HEK293T (cell line): ENCODE results near the gene KDM2A.
"Not testable (repeated sequence)": the region's sequence is repeated elsewhere in the genome, so short reads cannot be mapped to it uniquely, and the experiment has no call there.

Source experiments
- CTCF ChIA-PET: fragments of 350-600 bp; formaldehyde crosslinking; extraction: SDS; loops from one replicate; lab custom pipeline; 2021; ENCODE audit warnings: antibody characterized with exemption, inconsistent platforms; lab: Yijun Ruan, JAX
- POLR2A ChIA-PET: fragments of 350-600 bp; formaldehyde crosslinking; extraction: SDS; loops from one replicate; lab custom pipeline; 2020; ENCODE audit warnings: antibody characterized with exemption, inconsistent platforms; lab: Yijun Ruan, JAX
- DNase-seq: peaks from one replicate; pipeline ENCODE4 v3.0.0; 2012; ENCODE audit warnings: mixed read lengths; ENCODE audit errors: extremely low spot score
- ARNT ChIP-seq: fragments of 450-650 bp; IDR thresholded peaks from 2 replicates; pipeline ENCODE4 v1.6.1; 2017; ENCODE audit warnings: mild to moderate bottlenecking
- BHLHE40 ChIP-seq: fragments of 450-650 bp; IDR thresholded peaks from 2 replicates; pipeline ENCODE4 v1.6.1; 2016; ENCODE audit warnings: mild to moderate bottlenecking, moderate library complexity, borderline replicate concordance
- CTBP1 ChIP-seq: fragments of 450-650 bp; IDR thresholded peaks from 2 replicates; pipeline ENCODE4 v1.6.1; 2016; ENCODE audit warnings: borderline replicate concordance
- ELF4 ChIP-seq: fragments of 450-650 bp; IDR thresholded peaks from 2 replicates; pipeline ENCODE4 v1.6.1; 2017; ENCODE audit warnings: antibody characterized with exemption
- FOXA1 ChIP-seq: fragments of 450-650 bp; IDR thresholded peaks from 2 replicates; pipeline ENCODE4 v1.6.1; 2016; ENCODE audit warnings: mild to moderate bottlenecking
- FOXK2 ChIP-seq: fragments of 450-650 bp; IDR thresholded peaks from 2 replicates; pipeline ENCODE4 v1.6.1; 2016; ENCODE audit warnings: mild to moderate bottlenecking
- FOXM1 ChIP-seq: fragments of 450-650 bp; IDR thresholded peaks from 2 replicates; pipeline ENCODE4 v1.6.1; 2017; ENCODE audit warnings: mild to moderate bottlenecking, borderline replicate concordance
- HDGF ChIP-seq: fragments of 450-650 bp; IDR thresholded peaks from 2 replicates; pipeline ENCODE4 v1.6.1; 2017; ENCODE audit warnings: antibody characterized with exemption, borderline replicate concordance
- L3MBTL2 ChIP-seq: fragments of 450-650 bp; conservative IDR thresholded peaks from 2 replicates; pipeline ENCODE4 v1.6.1; 2016; ENCODE audit warnings: mild to moderate bottlenecking
- LEF1 ChIP-seq: fragments of 450-650 bp; IDR thresholded peaks from 2 replicates; pipeline ENCODE4 v1.6.1; 2017; ENCODE audit warnings: mild to moderate bottlenecking, borderline replicate concordance
- NFRKB ChIP-seq: fragments of 450-650 bp; IDR thresholded peaks from 2 replicates; pipeline ENCODE4 v1.6.1; 2016; ENCODE audit warnings: mild to moderate bottlenecking, moderate library complexity
- SP1 ChIP-seq: fragments of 450-650 bp; IDR thresholded peaks from 2 replicates; pipeline ENCODE4 v1.6.1; 2017
- SUZ12 ChIP-seq: fragments of 450-650 bp; IDR thresholded peaks from 2 replicates; pipeline ENCODE4 v1.6.1; 2016; ENCODE audit warnings: mild to moderate bottlenecking
- TARDBP ChIP-seq: fragments of 450-650 bp; IDR thresholded peaks from 2 replicates; pipeline ENCODE4 v1.6.1; 2016
- ZNF384 ChIP-seq: fragments of 450-650 bp; IDR thresholded peaks from 2 replicates; pipeline ENCODE4 v1.6.1; 2016
- TF ChIP-seq, protein P1 (sequence below): fragments of 450-650 bp; IDR thresholded peaks from 2 replicates; pipeline ENCODE4 v1.6.1; 2016

KDM2A gene

DNA sequence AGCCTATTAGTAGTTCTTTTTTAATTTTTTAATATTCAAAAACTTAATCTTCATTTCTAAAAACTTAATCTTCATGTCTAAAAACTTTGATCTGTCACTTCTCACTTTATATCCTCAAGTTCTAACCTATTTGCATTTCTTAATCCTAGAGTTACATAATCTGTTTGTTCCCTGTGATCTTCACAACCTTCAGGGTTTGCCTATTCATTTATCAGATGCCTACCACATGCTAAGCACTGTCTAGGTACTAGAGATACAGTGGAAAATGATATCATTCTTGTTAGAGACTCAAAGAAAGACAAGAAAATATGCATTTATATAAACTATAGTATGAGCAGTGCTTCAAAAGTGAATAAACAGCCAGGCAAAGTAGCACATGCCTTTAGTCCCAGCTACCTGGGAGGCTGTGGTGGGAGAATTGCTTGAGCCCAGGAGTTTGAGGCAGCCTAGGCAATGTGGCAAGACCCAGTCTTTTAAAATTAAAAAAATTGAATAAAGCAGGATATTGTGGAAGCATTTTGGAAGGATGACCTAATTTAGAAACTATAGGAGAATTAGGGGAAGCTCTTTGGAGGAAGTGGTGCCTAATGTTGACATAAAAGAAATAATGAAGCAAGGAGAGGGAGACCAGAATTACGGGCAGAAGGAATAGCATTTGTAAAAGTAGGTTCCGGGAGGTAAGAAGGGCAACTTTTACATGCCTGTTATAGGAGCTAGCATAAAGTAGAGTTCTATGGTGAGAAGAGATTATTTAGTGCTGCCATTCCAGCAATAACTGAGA is 92.8 kb downstream of the KDM2A start:
- ChIA-PET CTCF (interaction anchor here (0.6 kb wide), 1 partner anchor 66 kb away, joined by 3 read pairs; no protein-coding TSS in a partner anchor), POLR2A (no interaction called here)
- DNase-seq = no peak
- no peak for TF ChIP-seq HDGF
- TF ChIP-seq FOXA1 = no peak
- no peak for TF ChIP-seq NFRKB
- TF ChIP-seq, protein P1, sequence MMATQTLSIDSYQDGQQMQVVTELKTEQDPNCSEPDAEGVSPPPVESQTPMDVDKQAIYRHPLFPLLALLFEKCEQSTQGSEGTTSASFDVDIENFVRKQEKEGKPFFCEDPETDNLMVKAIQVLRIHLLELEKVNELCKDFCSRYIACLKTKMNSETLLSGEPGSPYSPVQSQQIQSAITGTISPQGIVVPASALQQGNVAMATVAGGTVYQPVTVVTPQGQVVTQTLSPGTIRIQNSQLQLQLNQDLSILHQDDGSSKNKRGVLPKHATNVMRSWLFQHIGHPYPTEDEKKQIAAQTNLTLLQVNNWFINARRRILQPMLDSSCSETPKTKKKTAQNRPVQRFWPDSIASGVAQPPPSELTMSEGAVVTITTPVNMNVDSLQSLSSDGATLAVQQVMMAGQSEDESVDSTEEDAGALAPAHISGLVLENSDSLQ = no peak
- TF ChIP-seq SP1 = no peak
- no peak for TF ChIP-seq FOXK2

DNA sequence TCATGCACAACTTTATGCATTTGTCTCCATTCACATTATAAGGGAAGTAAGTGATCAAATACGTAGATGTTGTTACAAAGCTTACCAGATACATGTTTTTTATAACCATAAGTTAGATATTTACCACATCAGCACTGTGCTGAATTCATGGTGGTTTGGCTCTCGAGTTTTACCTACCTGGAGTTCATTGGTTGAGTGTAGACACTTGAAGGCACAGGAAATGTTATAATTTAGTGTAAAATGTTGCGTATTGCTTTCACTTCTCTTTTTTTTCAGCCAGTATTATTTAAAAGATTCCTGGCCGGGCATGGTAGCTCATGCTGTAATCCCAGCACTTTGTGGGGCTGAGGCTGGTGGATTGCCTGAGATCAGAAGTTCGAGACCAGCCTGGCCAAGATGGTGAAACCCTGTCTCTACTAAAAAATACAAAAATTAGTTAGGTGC is 94.1 kb downstream of the KDM2A start:
- ChIA-PET CTCF (no interaction called here), POLR2A (no interaction called here)
- no peak for DNase-seq
- TF ChIP-seq NFRKB = no peak
- TF ChIP-seq, protein P1 = no peak
- no peak for TF ChIP-seq ARNT
- TF ChIP-seq SP1 = no peak
- no peak for TF ChIP-seq LEF1
- no peak for TF ChIP-seq SUZ12

DNA sequence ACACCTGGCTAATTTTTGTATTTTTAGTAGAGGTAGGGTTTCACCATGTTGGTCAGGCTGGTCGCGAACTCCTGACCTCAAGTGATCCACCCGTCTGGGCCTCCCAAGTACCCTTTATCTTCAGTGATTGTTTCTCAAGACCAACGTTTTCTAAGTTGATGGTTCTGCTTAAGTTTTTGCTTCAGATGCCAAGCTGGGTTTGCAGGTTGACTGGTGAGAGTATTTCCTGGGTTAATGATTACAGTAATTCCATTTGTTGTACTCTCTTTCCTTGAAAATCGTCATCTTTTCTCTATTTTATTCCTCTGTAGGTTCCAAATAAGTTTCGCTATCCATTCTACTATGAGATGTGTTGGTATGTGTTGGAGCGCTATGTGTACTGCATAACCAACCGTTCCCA is 108.7 kb downstream of the KDM2A start:
- CTCF ChIA-PET = no interaction called here
- TF ChIP-seq ELF4 (no peak), CTBP1 (no peak), ARNT (no peak), HDGF (no peak), FOXM1 (no peak), TARDBP (no peak), FOXK2 (no peak), FOXA1 (no peak)
- TF ChIP-seq, protein P1 = no peak

DNA sequence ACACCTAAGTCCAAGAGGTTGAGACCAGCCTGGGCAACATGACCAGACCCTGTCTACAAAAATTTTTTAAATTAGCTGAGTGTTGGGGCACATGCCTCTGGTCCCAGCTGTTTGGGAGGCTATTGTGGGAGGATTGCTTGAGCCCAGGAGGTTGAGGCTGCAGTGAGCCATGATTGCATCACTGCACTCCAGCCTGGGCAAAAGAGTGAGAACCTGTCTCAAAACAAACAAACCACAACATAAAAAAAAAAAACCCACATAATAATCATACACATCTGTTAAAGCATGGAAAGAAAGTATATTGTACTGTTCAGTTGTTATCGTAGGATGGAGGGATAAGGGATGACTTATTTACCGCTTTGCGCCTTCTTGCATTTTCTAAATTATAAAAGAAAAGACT is 111.3 kb downstream of the KDM2A start:
- ChIA-PET CTCF (interaction anchor here (0.6 kb wide), 1 partner anchor 146 kb away, joined by 3 read pairs; no protein-coding TSS in a partner anchor), POLR2A (no interaction called here)
- TF ChIP-seq ELF4 = no peak
- no peak for TF ChIP-seq FOXA1
- DNase-seq = no peak

More for the DNA sequence above, 108.7 kb downstream of the KDM2A start:
- POLR2A ChIA-PET = no interaction called here
- DNase-seq = no peak

DNA sequence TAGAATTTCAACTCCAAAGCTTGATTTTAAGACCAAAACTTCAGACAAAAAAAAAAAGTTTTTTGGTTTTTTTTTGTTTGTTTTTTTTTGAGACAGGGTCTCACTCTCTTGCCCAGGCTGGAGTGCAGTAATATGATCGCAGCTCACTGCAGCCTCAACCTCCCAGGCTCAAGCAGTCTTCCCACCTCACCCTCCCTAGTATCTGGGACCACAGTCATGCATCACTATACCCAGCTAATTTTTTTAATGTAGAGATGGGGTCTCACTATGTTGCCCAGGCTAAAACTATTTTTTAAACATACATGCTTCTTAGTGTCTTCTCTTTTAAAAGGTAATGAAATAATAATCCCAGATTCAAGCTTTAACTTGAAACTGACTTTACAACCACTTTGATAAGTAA is 111.8 kb downstream of the KDM2A start:
- ChIA-PET POLR2A (no interaction called here), CTCF (no interaction called here)
- no peak for DNase-seq
- TF ChIP-seq SUZ12 = no peak
- no peak for TF ChIP-seq NFRKB
- TF ChIP-seq FOXM1 = no peak
- TF ChIP-seq FOXA1 = no peak
- TF ChIP-seq BHLHE40 = no peak
- no peak for TF ChIP-seq ELF4

DNA sequence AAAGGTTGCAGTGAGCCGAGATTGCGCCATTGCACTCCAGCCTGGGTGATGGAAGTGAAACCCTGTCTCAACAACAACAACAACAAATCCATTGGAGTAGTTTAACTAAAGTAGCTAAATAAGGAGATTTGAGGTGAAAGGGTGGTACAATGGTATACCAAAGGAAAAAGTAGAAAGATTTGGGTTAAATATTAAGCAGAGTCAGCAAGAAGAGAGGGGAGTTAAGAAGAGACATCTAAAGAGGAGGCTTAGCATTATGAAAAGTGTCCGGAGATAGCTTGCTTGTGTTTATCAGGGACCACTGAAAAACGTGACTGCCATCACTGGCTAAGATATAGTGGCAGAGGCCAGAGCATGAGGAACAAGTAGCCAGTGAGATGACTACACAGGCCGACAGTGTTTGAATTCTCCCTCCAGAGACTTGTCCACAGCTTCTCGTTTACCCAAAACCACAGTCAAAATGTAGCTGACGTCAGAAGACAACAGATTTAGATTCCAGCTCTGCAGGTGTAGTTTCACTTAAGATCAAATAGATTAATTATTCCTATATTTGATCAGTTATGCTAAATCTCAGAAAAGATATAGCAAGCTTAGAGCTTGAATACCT is 114.6 kb downstream of the KDM2A start:
- TF ChIP-seq ZNF384 (no peak), FOXM1 (no peak), L3MBTL2 (no peak), ARNT (no peak), LEF1 (no peak), NFRKB (no peak), BHLHE40 (no peak), TARDBP (no peak), ELF4 (no peak), CTBP1 (no peak), FOXK2 (no peak), SP1 (no peak), FOXA1 (no peak), SUZ12 (no peak), HDGF (no peak)
- TF ChIP-seq, protein P1 = no peak
- ChIA-PET CTCF (interaction anchor here (0.7 kb wide), 1 partner anchor 152 kb away, joined by 3 read pairs; no protein-coding TSS in a partner anchor), POLR2A (no interaction called here)
- DNase-seq = no peak

DNA sequence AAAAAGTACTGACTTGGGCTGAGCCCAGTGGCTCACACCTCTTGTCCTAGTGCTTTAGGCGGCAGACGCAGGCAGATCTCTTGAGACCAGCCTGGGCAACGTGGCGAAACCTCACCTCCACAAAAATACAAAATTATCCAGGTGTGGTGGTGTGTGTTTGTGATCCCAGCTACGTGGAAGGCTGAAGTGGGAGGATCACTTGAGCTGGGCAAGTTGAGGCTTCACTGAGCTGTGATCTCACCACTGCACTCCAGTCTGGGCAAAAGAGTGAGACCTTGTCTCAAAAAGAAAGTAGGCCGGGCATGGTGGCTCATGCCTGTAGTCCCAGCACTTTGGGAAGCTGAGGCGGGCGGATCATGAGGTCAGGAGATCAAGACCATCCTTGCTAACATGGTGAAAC is 115.5 kb downstream of the KDM2A start:
- CTCF ChIA-PET = interaction anchor here (0.6 kb wide), 1 partner anchor 106 kb away, joined by 4 read pairs; no protein-coding TSS in a partner anchor
- POLR2A ChIA-PET, DNase-seq: not testable (repeated sequence)
